OCI-LY7 (cell line): ENCODE data around the gene ANAPC16. TPM values are rescaled to one million over a fixed set of nuclear protein-coding genes. Genes with fewer than 3 reads are reported as not detected.
"Not testable (repeated sequence)": the region's sequence is repeated elsewhere in the genome, so short reads cannot be mapped to it uniquely, and the experiment has no call there.

Source experiments
- BruUV-seq: library from RNA; stranded (reverse); fragments of 400-500 nt; replicated peaks from 2 replicates; lab custom pipeline; 2021; lab: Mats Ljungman, UMichigan
- CTCF ChIA-PET: fragments of 300-600 bp; sonication (Branson Sonifier 250); formaldehyde crosslinking; loops from one replicate; lab custom pipeline; 2022; ENCODE audit warnings: antibody characterized with exemption; ENCODE audit not compliant: unreplicated experiment; lab: Charles Lee
- POLR2A ChIA-PET: fragments of 300-600 bp; sonication (Branson Sonifier 250); formaldehyde crosslinking; loops from one replicate; lab custom pipeline; 2022; ENCODE audit warnings: antibody characterized with exemption; lab: Charles Lee
- DNase-seq: peaks from one replicate; pipeline ENCODE4 v3.0.0-alpha.2; 2015; ENCODE audit warnings: low spot score
- H2AFZ ChIP-seq: fragments of 200-600 bp; sonication (generic), shearing (Covaris generic); 2 replicates; pipeline ENCODE4 v1.6.1; 2014; ENCODE audit warnings: mild to moderate bottlenecking, antibody characterized with exemption, low read length, moderate library complexity
- H3K27ac ChIP-seq: fragments of 200-600 bp; sonication (generic); 2 replicates; pipeline ENCODE4 v1.5.1; 2014; ENCODE audit warnings: mixed run types, low read depth, mild to moderate bottlenecking, moderate library complexity, low read length, inconsistent platforms; ENCODE audit not compliant: poor library complexity, severe bottlenecking
- H3K36me3 ChIP-seq: fragments of 200-600 bp; sonication (generic); 2 replicates; pipeline ENCODE4 v1.6.1; 2014; ENCODE audit warnings: mild to moderate bottlenecking, antibody characterized with exemption, low read length, moderate library complexity, mixed read lengths; ENCODE audit not compliant: insufficient read depth
- H3K4me1 ChIP-seq: fragments of 200-600 bp; sonication (generic); 2 replicates; pipeline ENCODE4 v1.5.1; 2014; ENCODE audit warnings: mild to moderate bottlenecking, low read length; ENCODE audit not compliant: insufficient read depth, poor library complexity, severe bottlenecking
- H3K4me2 ChIP-seq: fragments of 200-600 bp; sonication (generic); 2 replicates; pipeline ENCODE4 v1.6.1; 2014; ENCODE audit warnings: mild to moderate bottlenecking, low read length
- H3K4me3 ChIP-seq: fragments of 200-600 bp; sonication (generic); 2 replicates; pipeline ENCODE4 v1.5.1; 2014; ENCODE audit warnings: mild to moderate bottlenecking, low read depth, low read length; ENCODE audit not compliant: poor library complexity, severe bottlenecking
- H3K79me2 ChIP-seq: fragments of 200-600 bp; sonication (generic); 2 replicates; pipeline ENCODE4 v1.6.1; 2016; ENCODE audit warnings: low read depth, mild to moderate bottlenecking, low read length, moderate library complexity, mixed read lengths; ENCODE audit not compliant: insufficient read depth
- H3K9me2 ChIP-seq: fragments of 200-600 bp; sonication (generic); 2 replicates; pipeline ENCODE4 v1.6.1; 2016; ENCODE audit warnings: mild to moderate bottlenecking, low read length, mixed read lengths; ENCODE audit not compliant: insufficient read depth
- H3K9me3 ChIP-seq: fragments of 200-600 bp; sonication (generic); 2 replicates; pipeline ENCODE4 v1.6.1; 2014; ENCODE audit warnings: mild to moderate bottlenecking, mixed run types, low read length, mixed read lengths
- H4K20me1 ChIP-seq: fragments of 200-600 bp; sonication (generic); 2 replicates; pipeline ENCODE4 v1.6.1; 2014; ENCODE audit warnings: mild to moderate bottlenecking, antibody characterized with exemption, low read length, moderate library complexity, mixed read lengths; ENCODE audit not compliant: insufficient read depth
- CTCF ChIP-seq: fragments of 200-600 bp; sonication (generic); conservative IDR thresholded peaks from 2 replicates; pipeline ENCODE4 v1.5.1; 2014; ENCODE audit warnings: mild to moderate bottlenecking, antibody characterized with exemption, low read length, moderate library complexity, mixed read lengths
- EZH2phosphoT487 ChIP-seq: fragments of 200-600 bp; sonication (generic); IDR thresholded peaks from 2 replicates; pipeline ENCODE4 v1.6.1; 2018; ENCODE audit warnings: low read depth, borderline replicate concordance, mild to moderate bottlenecking, mixed run types, antibody characterized with exemption, low read length, moderate library complexity, mixed read lengths
- intact Hi-C: fragments of 100-400 bp; cut with micrococcal nuclease; formaldehyde crosslinking; loops from one replicate; pipeline ENCODE4 v1.10.0; 2022; ENCODE audit not compliant: unreplicated experiment
- total RNA-seq, 2 experiments: library from RNA; depleted of rRNA in 1 of 2; stranded (reverse); fragments of >200 nt in 1 of 2; shearing (Covaris generic) in 1 of 2; gene quantifications; 2 replicates each; pipeline ENCODE4 v1.2.3, GENCODE V29; 2014 to 2022

The ANAPC16 gene
- total RNA-seq, 2 experiments from 2014 or later = 68.0 to 92.8 TPM

- no peak for TF ChIP-seq CTCF
- TF ChIP-seq EZH2phosphoT487 = no peak
- H4K20me1 ChIP-seq = peaks cover 10% of the 10 kb centered on the region; the same call in 1 of the 2 replicates
- no peak overlapping the region for H3K4me3 ChIP-seq
- no peak for DNase-seq
- H3K79me2 ChIP-seq = peaks cover 70% of the 10 kb centered on the region
- POLR2A ChIA-PET = interaction anchor here (0.6 to 1.0 kb wide), 3 partner anchors 82 to 129 kb away, joined by 3 read pairs; no protein-coding TSS in a partner anchor
- peaks cover 43% of the 10 kb centered on the region for H3K4me1 ChIP-seq
- H3K36me3 ChIP-seq = peaks cover 66% of the 10 kb centered on the region
- intact Hi-C loops = loop anchor here (1.0 to 5.0 kb wide), 2 partner anchors 161 to 175 kb away; no protein-coding TSS in a partner anchor
- no peaks in the 10 kb centered on the region for H3K9me2 ChIP-seq
- BruUV-seq = no TSS peak
- H2AFZ ChIP-seq = no peak overlapping the region
- no peaks in the 10 kb centered on the region for H3K9me3 ChIP-seq
- no peak overlapping the region for H3K27ac ChIP-seq
- CTCF ChIA-PET = interaction anchor here (0.6 to 0.9 kb wide), 2 partner anchors 106 to 136 kb away, joined by 3 read pairs; partner anchors contain the start of gene SPOCK2
- H3K4me2 ChIP-seq = no peak overlapping the region
Observed at GRCh38 chr10:72223743-72224101, 7.9 kb downstream of the ANAPC16 start.

- not testable (repeated sequence) for DNase-seq, H3K4me3 ChIP-seq, BruUV-seq, H3K9me2 ChIP-seq, H3K9me3 ChIP-seq, H4K20me1 ChIP-seq, H3K4me2 ChIP-seq, H3K27ac ChIP-seq, H2AFZ ChIP-seq
- H3K4me1 ChIP-seq = peaks cover 40% of the 10 kb centered on the region
- CTCF ChIA-PET = interaction anchor here (0.6 to 0.9 kb wide), 2 partner anchors 105 to 136 kb away, joined by 3 read pairs; partner anchors contain the start of gene SPOCK2
- peaks cover 70% of the 10 kb centered on the region for H3K36me3 ChIP-seq
- H3K79me2 ChIP-seq = peaks cover 70% of the 10 kb centered on the region
- POLR2A ChIA-PET = interaction anchor here (0.6 to 1.0 kb wide), 3 partner anchors 82 to 128 kb away, joined by 3 read pairs; no protein-coding TSS in a partner anchor
- intact Hi-C loops = loop anchor here (5.0 kb wide), 1 partner anchor 162 kb away; no protein-coding TSS in a partner anchor
Observed at GRCh38 chr10:72224191-72224590, 8.4 kb downstream of the ANAPC16 start.

GRCh38 chr10:72226418-72227027, 10.7 kb downstream of the ANAPC16 start:
- H3K36me3 ChIP-seq = peaks cover 75% of the 10 kb centered on the region
- H3K27ac ChIP-seq = no peak overlapping the region
- BruUV-seq = no TSS peak

More at GRCh38 chr10:72226418-72227027, 10.7 kb downstream of the ANAPC16 start:
- Histone ChIP-seq H3K4me1 (peaks cover 28% of the 10 kb centered on the region), H2AFZ (no peak overlapping the region), H3K4me3 (no peak overlapping the region), H3K9me2 (no peaks in the 10 kb centered on the region), H3K9me3 (no peaks in the 10 kb centered on the region), H3K4me2 (no peak overlapping the region), H4K20me1 (0 out of 2 replicates have a peak, but pooled peaks cover 3% of the 10 kb centered on the region), H3K79me2 (peaks cover 50% of the 10 kb centered on the region; the same call in 1 of the 2 replicates)
- DNase-seq = no peak
- POLR2A ChIA-PET = interaction anchor here (0.6 to 1.6 kb wide), 3 partner anchors 39 to 101 kb away, joined by 3 to 6 read pairs (median 5); no protein-coding TSS in a partner anchor
- intact Hi-C loops = no loop called here
- CTCF ChIA-PET = interaction anchor here (1.1 kb wide), 1 partner anchor 49 kb away, joined by 3 read pairs; no protein-coding TSS in a partner anchor
- TF ChIP-seq EZH2phosphoT487 (no peak), CTCF (no peak)
